Measurements from ENCODE around the gene GLIS2. TPM values are rescaled to one million over a fixed set of nuclear protein-coding genes. Genes with fewer than 3 reads are reported as not detected.

The GLIS2 gene
- total and polyA plus RNA-seq, 4 donors = 0.68 to 1.4 (median 1.1) TPM

- WGBS = 93% methylated on average over 5 of the region's 5 CpGs
- Histone ChIP-seq H3K9me3 (ENCODE audit: control insufficient read depth in 4 of 4, low read length in 3 of 4) (no peaks in the 10 kb centered on the region), H3K9ac (ENCODE audit: low read depth in 1 of 2, low read length in 2 of 2) (no peak overlapping the region), H3K27me3 (ENCODE audit: control insufficient read depth in 4 of 4, insufficient read depth in 4 of 4, low read length in 3 of 4) (no peaks in the 10 kb centered on the region), H3K4me3 (ENCODE audit: low read depth in 1 of 3, low read length in 3 of 3) (no peak overlapping the region), H3K4me1 (ENCODE audit: control insufficient read depth in 4 of 4, insufficient read depth in 4 of 4, low read length in 3 of 4) (peaks cover 7 to 29% (median 14%) of the 10 kb centered on the region in 4 donors), H3K36me3 (ENCODE audit: control insufficient read depth in 4 of 4, insufficient read depth in 3 of 4, low read depth in 1 of 4, low read length in 3 of 4) (no peaks in the 10 kb centered on the region), H3K27ac (ENCODE audit: low read depth in 1 of 2, low read length in 2 of 2) (no peak overlapping the region)
- no peak for DNase-seq (ENCODE audit: low spot score)
- TF ChIP-seq TAF1 (conservative IDR thresholded peaks at IDR 0.05) (no peak), ATF3 (IDR thresholded peaks at IDR 0.05) (no peak), EGR1 (IDR thresholded peaks at IDR 0.05; ENCODE audit: low read depth in 2 of 2) (no peak), RXRA (IDR thresholded peaks at IDR 0.05) (no peak), JUND (IDR thresholded peaks at IDR 0.05) (no peak), HNF4A (conservative IDR thresholded peaks at IDR 0.05) (no peak), FOXA2 (IDR thresholded peaks at IDR 0.05) (no peak), CTCF (IDR thresholded peaks at IDR 0.05; ENCODE audit: low read depth, low read length, missing input control) (no peak), RAD21 (IDR thresholded peaks at IDR 0.05) (no peak), NR2F2 (IDR thresholded peaks at IDR 0.05) (no peak), FOXA1 (IDR thresholded peaks at IDR 0.05) (no peak), GABPA (IDR thresholded peaks at IDR 0.05 in 1 of 2, conservative IDR thresholded peaks at IDR 0.05 in 1 of 2) (no peak), SP1 (IDR thresholded peaks at IDR 0.05) (no peak)
These were observed 45.8 kb upstream of the GLIS2 start for GRCh38 chr16:4270091-4270490.

DNA sequence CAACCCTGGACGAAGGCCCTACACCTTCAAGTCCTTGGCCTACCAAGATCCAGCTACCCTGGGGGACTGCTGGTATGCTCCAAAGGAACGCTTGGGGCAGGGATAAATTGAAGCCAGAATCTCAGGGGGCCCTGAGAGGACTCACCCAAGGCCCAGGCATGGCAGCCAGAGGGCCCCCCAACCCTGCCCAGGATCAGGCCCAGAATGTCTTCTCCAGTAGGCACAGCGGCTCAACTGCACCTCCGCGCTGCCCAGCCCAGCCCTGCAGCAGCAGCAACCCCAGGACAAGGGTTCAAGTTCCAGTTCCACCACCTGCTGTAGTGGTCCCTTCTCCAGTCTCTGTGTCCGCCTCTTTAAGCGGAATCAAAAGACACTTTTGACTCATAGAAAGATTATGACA lies 45.3 kb upstream of the GLIS2 start:
- Histone ChIP-seq H3K4me1 (ENCODE audit: control insufficient read depth in 4 of 4, insufficient read depth in 4 of 4, low read length in 3 of 4) (peaks cover 7 to 26% (median 14%) of the 10 kb centered on the region in 4 donors), H3K36me3 (ENCODE audit: control insufficient read depth in 4 of 4, insufficient read depth in 3 of 4, low read depth in 1 of 4, low read length in 3 of 4) (no peaks in the 10 kb centered on the region), H3K4me3 (ENCODE audit: low read depth in 1 of 3, low read length in 3 of 3) (no peak overlapping the region), H3K9ac (ENCODE audit: low read depth in 1 of 2, low read length in 2 of 2) (no peak overlapping the region), H3K27ac (ENCODE audit: low read depth in 1 of 2, low read length in 2 of 2) (peak overlapping the region in 1 of 2 donors; percentile 99), H3K9me3 (ENCODE audit: control insufficient read depth in 4 of 4, low read length in 3 of 4) (no peaks in the 10 kb centered on the region), H3K27me3 (ENCODE audit: control insufficient read depth in 4 of 4, insufficient read depth in 4 of 4, low read length in 3 of 4) (no peaks in the 10 kb centered on the region)
- DNase-seq (ENCODE audit: low spot score) = no peak
- no peak for TF ChIP-seq RAD21 (IDR thresholded peaks at IDR 0.05)
- TF ChIP-seq FOXA2 (IDR thresholded peaks at IDR 0.05) = no peak
- TF ChIP-seq SP1 (IDR thresholded peaks at IDR 0.05) = no peak
- TF ChIP-seq NR2F2 (IDR thresholded peaks at IDR 0.05) = no peak
- TF ChIP-seq GABPA (IDR thresholded peaks at IDR 0.05 in 1 of 2, conservative IDR thresholded peaks at IDR 0.05 in 1 of 2) = no peak
- TF ChIP-seq TAF1 (conservative IDR thresholded peaks at IDR 0.05) = no peak
- TF ChIP-seq EGR1 (IDR thresholded peaks at IDR 0.05; ENCODE audit: low read depth in 2 of 2) = no peak
- no peak for TF ChIP-seq ZBTB33 (IDR thresholded peaks at IDR 0.05)
- no peak for TF ChIP-seq YY1 (IDR thresholded peaks at IDR 0.05)
- no peak for TF ChIP-seq HNF4A (conservative IDR thresholded peaks at IDR 0.05)
- TF ChIP-seq JUND (IDR thresholded peaks at IDR 0.05) = no peak
- TF ChIP-seq MAX (IDR thresholded peaks at IDR 0.05) = no peak
- no peak for TF ChIP-seq CTCF (IDR thresholded peaks at IDR 0.05; ENCODE audit: low read depth, low read length, missing input control)
- no peak for TF ChIP-seq REST (IDR thresholded peaks at IDR 0.05)
- TF ChIP-seq FOXA1 (IDR thresholded peaks at IDR 0.05) = no peak
- 94% methylated on average over 7 of the region's 7 CpGs for WGBS

Data from liver (tissue), 9 donors.